Activated CD8-positive, alpha-beta memory T cell treated with anti-CD3 and anti-CD28 coated beads for 4 hours (primary cell): ENCODE measurements around the gene LAMA3.

Source experiments
- DNase-seq, 2 donors: peaks; one replicate each; pipeline ENCODE4 v3.0.0-alpha.2; 2020; ENCODE audit warnings: low read depth in 2 of 2

The LAMA3 gene

DNA sequence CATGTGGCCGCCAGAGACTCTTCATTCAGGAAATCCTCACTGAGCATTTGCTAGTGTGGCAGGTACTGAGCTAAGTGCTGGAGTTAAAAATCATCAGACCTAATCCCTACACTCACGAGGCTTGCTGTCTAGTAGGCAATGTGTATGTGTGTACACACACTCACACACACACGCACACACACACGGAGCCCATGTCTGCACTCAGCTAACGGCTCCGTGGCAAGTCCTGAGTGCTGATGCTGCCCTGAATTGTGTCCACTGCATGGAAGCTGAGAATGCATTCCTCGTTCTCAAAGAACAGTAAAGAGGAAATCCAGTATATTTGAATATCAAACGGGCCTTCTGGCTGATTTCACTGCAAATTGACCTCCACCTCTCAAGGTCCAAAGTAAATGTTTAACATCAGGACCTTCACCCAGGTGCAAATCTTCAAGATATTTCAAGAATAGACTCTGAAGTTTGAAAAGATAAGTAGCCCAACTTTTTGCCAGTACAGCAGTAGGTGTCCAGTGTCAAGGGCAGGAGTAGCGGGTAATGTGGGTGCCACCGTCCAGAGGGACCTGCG lies 189.2 kb downstream of the LAMA3 start:
- DNase-seq = no peak

- DNase-seq = no peak
These were observed 189.9 kb downstream of the LAMA3 start for GRCh38 chr18:23879126-23879525.

DNA sequence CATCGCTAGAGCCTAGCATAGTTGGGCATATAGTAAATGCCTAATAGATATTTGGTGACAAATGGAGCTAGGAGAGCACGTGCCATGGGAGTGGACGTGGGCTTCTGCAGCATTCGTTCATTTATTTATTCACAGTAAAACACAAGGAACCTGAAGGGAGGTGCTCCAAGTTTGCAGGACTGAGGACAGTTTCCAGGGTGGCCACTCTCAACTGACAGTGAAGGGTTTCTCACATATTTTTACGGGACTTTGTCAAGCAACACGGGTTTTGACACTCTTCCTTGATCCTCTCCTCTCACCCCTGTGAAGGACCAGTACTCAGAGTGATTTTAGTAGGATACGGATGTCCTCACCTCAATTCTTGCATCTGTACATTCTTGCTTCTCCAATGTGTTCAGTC lies 190.3 kb downstream of the LAMA3 start:
- DNase-seq = no peak

DNA sequence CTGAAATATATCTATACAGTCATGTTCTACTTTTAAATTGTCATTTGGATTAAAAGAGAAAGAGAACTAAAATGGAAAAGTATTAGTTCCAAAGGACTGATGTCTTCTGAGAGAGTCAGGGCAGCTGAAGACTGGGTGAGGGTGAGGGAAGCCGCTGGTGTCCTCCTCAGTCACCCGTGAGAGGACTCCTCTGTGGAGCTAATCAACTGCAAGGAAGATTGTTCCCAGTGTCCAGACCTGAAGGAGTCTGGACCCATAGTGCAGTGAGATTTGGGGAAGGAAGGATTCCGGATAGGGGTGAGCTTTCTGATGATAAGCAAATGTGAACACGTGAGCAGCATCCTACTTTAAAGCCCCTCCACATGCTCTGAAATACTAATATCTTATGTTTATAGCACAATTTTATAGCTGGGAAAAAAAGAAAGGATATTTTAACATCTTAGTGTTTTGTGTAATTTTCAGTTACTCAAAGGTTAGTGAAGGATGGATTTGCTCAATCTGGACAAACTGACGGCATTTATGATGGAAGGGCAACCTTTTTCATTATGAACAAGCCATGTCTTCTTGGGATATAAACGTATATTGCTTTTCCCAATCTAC lies 190.8 kb downstream of the LAMA3 start:
- DNase-seq = no peak

GRCh38 chr18:23880931-23881617 lies 191.8 kb downstream of the LAMA3 start:
- DNase-seq = no peak

DNA sequence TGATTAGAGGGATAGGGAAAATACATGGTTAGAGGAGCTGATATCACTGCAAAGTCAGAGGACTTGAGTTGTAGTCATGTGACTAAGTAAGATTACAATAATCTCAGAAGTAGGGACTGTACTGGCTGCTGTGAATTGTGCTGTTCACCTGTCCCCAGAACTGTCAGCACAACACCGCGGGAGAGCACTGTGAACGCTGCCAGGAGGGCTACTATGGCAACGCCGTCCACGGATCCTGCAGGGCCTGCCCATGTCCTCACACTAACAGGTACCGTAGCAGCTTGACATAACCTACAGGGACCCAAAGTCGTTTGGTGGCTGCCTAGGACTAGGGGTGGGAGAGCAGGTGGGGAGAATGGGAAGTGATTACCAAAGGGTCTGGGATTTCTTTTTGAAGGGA lies 192.5 kb downstream of the LAMA3 start:
- DNase-seq = no peak

- DNase-seq = no peak
These were observed 193.5 kb downstream of the LAMA3 start for GRCh38 chr18:23882616-23883276.

DNA sequence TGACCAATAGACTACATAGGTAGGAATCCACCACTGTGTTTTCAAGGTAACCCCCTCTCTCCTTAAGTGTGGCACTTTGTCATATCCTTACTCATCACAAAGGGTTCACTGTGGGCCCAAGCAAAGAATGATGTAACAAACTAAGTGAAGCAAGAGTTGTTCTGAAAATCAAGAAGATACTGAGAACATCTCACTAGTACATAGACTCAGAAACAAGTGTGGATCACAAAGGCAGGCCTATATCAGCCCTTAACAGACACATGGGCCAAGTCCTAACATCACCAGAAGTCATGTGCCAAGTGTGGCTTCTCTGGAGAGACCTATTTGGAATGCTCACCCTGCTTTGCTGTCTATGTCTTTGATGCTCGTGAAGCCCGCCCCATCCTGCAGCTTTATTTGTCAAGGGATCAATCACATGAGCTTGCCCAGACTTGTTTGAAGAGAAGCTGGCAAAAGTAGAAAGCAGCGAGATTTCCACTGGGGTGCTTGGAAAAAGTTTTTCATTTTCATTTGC lies 194.1 kb downstream of the LAMA3 start:
- no peak for DNase-seq

DNA sequence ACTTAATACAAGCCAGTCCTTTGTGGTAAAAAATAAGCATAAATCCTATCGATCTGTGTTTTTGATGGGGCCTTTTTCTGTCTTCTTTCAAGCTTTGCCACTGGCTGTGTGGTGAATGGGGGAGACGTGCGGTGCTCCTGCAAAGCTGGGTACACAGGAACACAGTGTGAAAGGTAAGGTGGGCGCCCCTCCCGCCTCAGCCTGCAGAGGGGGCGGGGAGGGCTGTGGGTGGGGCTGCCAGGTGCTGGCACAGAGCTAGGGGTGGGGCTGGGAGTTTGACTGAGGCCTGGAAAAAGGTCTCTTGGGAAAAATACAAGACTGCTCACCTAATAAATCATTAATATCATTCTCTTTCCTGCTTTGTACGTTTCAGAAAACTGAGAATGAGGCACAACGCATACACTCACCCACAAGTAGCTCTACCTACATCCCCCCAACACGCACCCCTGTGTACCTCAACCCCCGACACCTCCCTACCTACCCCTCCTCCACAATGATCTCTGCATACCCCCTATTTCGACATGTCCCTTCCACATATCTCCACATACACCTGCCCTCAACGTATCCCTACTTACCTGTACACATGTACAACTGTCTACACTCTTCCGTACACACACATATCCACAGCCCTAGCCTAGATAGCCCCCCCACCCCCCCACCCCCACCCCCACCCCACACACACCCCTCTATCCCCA lies 195.6 kb downstream of the LAMA3 start:
- DNase-seq = no peak

DNA sequence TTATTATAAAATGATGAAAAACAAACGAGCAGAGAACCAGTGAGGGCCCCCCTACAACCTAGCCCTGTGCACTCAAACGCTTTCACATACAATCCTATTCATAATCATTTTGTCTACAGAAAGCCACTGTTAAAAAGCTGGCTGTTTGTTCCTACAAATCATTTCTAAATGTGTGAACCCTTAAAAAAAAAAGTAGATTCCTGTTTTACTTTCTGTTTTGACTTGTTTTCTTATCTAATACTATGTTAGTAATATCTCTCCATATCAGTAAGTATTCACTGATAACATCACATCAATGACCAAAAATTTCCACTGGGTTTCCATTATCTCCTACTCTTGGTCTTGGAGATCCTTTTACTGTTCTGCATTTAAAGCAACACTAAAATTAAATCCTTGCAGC lies 196.5 kb downstream of the LAMA3 start:
- no peak for DNase-seq

DNA sequence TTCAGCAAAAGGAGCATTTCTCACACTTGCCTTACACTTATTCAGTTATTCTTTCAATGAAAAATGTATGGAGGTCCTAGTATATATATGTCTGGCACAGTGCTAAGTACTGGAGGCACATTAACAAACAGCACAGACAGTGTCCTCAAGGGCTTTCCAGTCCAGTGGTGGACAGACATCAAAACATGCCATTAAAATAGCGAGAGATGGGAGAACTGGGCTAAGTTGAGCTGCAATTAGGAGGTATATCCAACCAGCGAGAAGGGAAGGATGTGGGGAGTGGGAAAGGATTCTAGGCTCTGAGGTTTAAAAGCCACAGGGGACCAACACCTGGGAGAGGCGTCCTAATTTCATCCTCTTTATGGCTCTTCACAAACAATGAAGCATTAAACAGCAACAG lies 197.8 kb downstream of the LAMA3 start:
- no peak for DNase-seq

- DNase-seq = no peak
These were observed 198.2 kb downstream of the LAMA3 start for GRCh38 chr18:23887493-23887892.

- DNase-seq = no peak
These were observed 199.6 kb downstream of the LAMA3 start for GRCh38 chr18:23888881-23889280.

GRCh38 chr18:23889907-23890306 lies 200.7 kb downstream of the LAMA3 start:
- no peak for DNase-seq

DNA sequence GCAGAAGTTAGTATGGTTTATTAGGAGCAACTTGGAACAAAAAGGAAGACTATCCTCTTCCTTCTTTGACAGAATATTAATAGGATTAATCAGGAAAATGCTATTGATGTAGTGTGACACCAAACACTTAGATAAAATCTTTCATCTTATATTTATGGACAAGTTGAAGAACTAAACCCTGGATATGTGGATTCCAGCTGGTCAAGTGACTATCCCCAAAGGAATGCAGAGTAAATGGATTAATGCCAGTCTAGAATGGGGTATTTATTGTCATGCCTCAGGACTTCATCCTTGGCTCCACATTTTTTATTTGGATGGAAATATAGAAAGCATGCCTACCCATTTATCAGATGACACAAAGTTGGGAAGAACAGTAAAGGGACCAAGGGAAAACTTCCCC lies 201.3 kb downstream of the LAMA3 start:
- DNase-seq = no peak

GRCh38 chr18:23893653-23894052 lies 204.4 kb downstream of the LAMA3 start:
- DNase-seq = no peak

- no peak for DNase-seq
These were observed 205.5 kb downstream of the LAMA3 start for GRCh38 chr18:23894661-23895175.

DNA sequence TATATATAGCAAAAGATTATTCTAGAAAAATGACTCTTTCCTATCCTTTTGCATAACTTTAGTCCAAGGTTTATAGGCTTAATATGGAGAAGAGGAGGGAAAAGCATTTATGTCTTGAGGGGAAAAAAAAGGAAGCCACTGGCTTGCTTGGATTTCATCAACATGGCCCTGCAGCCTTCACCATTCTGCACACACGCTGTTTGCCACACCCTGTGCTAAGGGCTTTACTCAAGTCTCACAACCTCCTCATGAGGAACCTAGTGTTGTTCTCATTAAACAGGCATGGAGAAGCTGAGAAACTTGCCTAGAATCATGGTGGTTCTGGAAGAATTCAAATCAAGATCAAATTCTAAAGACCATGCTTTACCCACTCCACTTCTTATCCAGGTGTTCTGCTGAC lies 208.0 kb downstream of the LAMA3 start:
- DNase-seq = no peak

GRCh38 chr18:23897733-23898132 lies 208.5 kb downstream of the LAMA3 start:
- no peak for DNase-seq

- DNase-seq = no peak
These were observed 211.7 kb downstream of the LAMA3 start for GRCh38 chr18:23900994-23901393.

DNA sequence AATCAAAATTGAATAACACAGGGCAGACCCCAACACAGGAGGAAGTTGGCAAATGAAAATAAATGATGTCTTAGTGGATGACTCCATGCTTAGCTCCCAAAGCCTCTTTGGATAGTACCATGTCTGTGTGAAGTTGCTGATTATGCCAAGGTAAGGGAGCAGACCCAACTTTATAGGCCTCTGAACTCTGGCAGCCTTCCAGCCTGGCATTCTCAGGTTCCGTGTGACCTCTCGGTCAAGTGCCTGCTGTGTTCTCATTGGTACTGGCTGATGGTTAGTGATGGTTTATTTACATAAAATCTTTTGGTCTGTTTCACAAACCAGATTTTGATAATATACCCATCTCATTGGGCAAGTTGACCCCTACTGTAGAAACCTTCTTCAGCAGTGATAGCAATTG lies 213.1 kb downstream of the LAMA3 start:
- DNase-seq = no peak

GRCh38 chr18:23903971-23904370 lies 214.7 kb downstream of the LAMA3 start:
- DNase-seq = no peak
